ENCODE results near the gene FREM2.

The FREM2 gene

GRCh38 chr13:38900188-38900587 lies 213.3 kb downstream of the FREM2 start:
- ChIA-PET POLR2A (no interaction called here), CTCF (interaction anchor here (0.5 to 1.0 kb wide), 2 partner anchors 17 to 1333 kb away, joined by 3 read pairs; no protein-coding TSS in a partner anchor)
- TF ChIP-seq BHLHE40 (IDR thresholded peaks at IDR 0.05; ENCODE audit: borderline replicate concordance) (no peak), HDGF (IDR thresholded peaks at IDR 0.05; ENCODE audit: borderline replicate concordance) (no peak), TARDBP (IDR thresholded peaks at IDR 0.05) (no peak), CTBP1 (IDR thresholded peaks at IDR 0.05; ENCODE audit: borderline replicate concordance) (no peak), FOXM1 (IDR thresholded peaks at IDR 0.05; ENCODE audit: borderline replicate concordance) (no peak), SP1 (IDR thresholded peaks at IDR 0.05) (no peak), ARNT (IDR thresholded peaks at IDR 0.05) (no peak), ZNF384 (IDR thresholded peaks at IDR 0.05) (no peak)
- TF ChIP-seq, protein P1, sequence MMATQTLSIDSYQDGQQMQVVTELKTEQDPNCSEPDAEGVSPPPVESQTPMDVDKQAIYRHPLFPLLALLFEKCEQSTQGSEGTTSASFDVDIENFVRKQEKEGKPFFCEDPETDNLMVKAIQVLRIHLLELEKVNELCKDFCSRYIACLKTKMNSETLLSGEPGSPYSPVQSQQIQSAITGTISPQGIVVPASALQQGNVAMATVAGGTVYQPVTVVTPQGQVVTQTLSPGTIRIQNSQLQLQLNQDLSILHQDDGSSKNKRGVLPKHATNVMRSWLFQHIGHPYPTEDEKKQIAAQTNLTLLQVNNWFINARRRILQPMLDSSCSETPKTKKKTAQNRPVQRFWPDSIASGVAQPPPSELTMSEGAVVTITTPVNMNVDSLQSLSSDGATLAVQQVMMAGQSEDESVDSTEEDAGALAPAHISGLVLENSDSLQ (IDR thresholded peaks at IDR 0.05) = no peak
- DNase-seq (ENCODE audit: extremely low spot score) = peak; percentile 27

DNA sequence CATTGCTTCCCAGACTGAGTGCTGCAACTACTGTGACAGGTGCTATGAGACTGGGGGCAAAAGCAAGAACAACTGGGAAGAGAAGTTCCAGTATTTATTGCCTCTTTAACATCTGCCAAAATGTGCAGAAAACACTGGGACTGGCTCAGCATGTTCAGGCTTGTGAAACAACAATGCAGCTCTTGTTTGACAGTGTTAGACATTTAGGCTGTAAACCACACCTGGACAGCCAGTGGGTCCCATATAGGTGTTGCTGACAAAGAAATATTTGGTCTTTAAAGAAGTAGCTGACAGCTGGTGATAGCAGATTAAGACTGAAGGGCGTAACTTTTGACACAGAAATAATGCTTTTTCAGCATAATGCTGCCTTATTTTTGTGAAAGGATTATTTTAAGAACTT lies 215.7 kb downstream of the FREM2 start:
- CTCF ChIA-PET = interaction anchor here (0.7 kb wide), 1 partner anchor 478 kb away, joined by 6 read pairs; no protein-coding TSS in a partner anchor
- POLR2A ChIA-PET = no interaction called here
- DNase-seq (ENCODE audit: extremely low spot score) = no peak

GRCh38 chr13:38905081-38905480 lies 218.2 kb downstream of the FREM2 start:
- ChIA-PET CTCF (no interaction called here), POLR2A (no interaction called here)
- DNase-seq (ENCODE audit: extremely low spot score) = no peak
- no peak for TF ChIP-seq ARNT (IDR thresholded peaks at IDR 0.05)
- TF ChIP-seq SP1 (IDR thresholded peaks at IDR 0.05) = no peak
- no peak for TF ChIP-seq LEF1 (IDR thresholded peaks at IDR 0.05; ENCODE audit: borderline replicate concordance)
- no peak for TF ChIP-seq ELF4 (IDR thresholded peaks at IDR 0.05)
- no peak for TF ChIP-seq TARDBP (IDR thresholded peaks at IDR 0.05)
- no peak for TF ChIP-seq SUZ12 (IDR thresholded peaks at IDR 0.05)
- no peak for TF ChIP-seq HDGF (IDR thresholded peaks at IDR 0.05; ENCODE audit: borderline replicate concordance)
- no peak for TF ChIP-seq L3MBTL2 (conservative IDR thresholded peaks at IDR 0.05)
- TF ChIP-seq ZNF384 (IDR thresholded peaks at IDR 0.05) = no peak
- no peak for TF ChIP-seq FOXM1 (IDR thresholded peaks at IDR 0.05; ENCODE audit: borderline replicate concordance)
- TF ChIP-seq NFRKB (IDR thresholded peaks at IDR 0.05) = no peak

More for the DNA sequence above, 215.7 kb downstream of the FREM2 start:
- TF ChIP-seq SUZ12 (IDR thresholded peaks at IDR 0.05) = no peak
- no peak for TF ChIP-seq SP1 (IDR thresholded peaks at IDR 0.05)
- TF ChIP-seq, protein P1 (IDR thresholded peaks at IDR 0.05) = no peak

DNA sequence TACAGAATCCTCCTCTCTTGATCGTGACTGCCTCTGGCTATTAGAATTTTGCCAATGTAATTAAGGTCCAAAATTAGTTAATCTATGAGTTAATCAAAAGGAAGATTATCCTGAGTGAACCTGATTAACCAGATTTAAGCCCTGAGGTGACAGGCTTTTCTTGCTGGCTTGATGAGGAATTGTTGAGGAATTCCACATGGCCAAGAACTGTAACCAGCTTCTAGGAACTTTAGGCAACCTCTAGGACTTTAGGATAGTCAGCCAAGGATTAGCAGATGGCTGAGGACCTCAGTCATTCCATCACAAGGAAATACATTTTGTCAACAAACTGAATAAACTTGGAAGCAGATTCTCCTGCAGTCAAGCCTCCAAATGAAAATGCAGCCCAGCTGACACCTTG lies 219.0 kb downstream of the FREM2 start:
- ChIA-PET CTCF (no interaction called here), POLR2A (no interaction called here)
- DNase-seq (ENCODE audit: extremely low spot score) = no peak
- no peak for TF ChIP-seq SP1 (IDR thresholded peaks at IDR 0.05)
- TF ChIP-seq CTBP1 (IDR thresholded peaks at IDR 0.05; ENCODE audit: borderline replicate concordance) = no peak
- TF ChIP-seq L3MBTL2 (conservative IDR thresholded peaks at IDR 0.05) = no peak
- no peak for TF ChIP-seq SUZ12 (IDR thresholded peaks at IDR 0.05)
- no peak for TF ChIP-seq FOXA1 (IDR thresholded peaks at IDR 0.05)
- TF ChIP-seq FOXK2 (IDR thresholded peaks at IDR 0.05) = no peak
- no peak for TF ChIP-seq HDGF (IDR thresholded peaks at IDR 0.05; ENCODE audit: borderline replicate concordance)
- TF ChIP-seq FOXM1 (IDR thresholded peaks at IDR 0.05; ENCODE audit: borderline replicate concordance) = no peak
- no peak for TF ChIP-seq NFRKB (IDR thresholded peaks at IDR 0.05)
- TF ChIP-seq ZNF384 (IDR thresholded peaks at IDR 0.05) = no peak
- TF ChIP-seq, protein P1 (IDR thresholded peaks at IDR 0.05) = no peak
- TF ChIP-seq ARNT (IDR thresholded peaks at IDR 0.05) = no peak
- TF ChIP-seq LEF1 (IDR thresholded peaks at IDR 0.05; ENCODE audit: borderline replicate concordance) = no peak
- TF ChIP-seq ELF4 (IDR thresholded peaks at IDR 0.05) = no peak
- no peak for TF ChIP-seq BHLHE40 (IDR thresholded peaks at IDR 0.05; ENCODE audit: borderline replicate concordance)
- no peak for TF ChIP-seq TARDBP (IDR thresholded peaks at IDR 0.05)

DNA sequence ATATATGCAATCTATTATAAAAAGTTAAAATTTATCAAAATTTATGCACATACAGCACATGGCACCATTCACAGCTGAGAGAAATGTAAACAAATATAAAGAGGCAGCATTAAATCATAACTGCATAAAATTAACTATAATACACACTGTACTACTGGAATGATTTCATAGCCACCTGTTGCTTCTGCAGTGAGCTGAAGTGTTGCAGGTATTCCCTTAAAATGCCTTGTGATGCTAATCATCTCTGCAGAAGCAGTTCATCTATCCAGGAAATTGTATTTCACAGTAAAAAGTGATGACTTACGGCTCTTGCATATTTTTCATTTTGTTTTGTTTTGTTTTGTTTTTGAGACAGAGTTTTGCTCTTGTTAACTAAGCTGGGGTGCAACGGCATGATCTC lies 221.7 kb downstream of the FREM2 start:
- DNase-seq (ENCODE audit: extremely low spot score) = no peak
- POLR2A ChIA-PET = no interaction called here
- CTCF ChIA-PET = no interaction called here
- TF ChIP-seq, protein P1 (IDR thresholded peaks at IDR 0.05) = no peak
- TF ChIP-seq HDGF (IDR thresholded peaks at IDR 0.05; ENCODE audit: borderline replicate concordance) = no peak
- no peak for TF ChIP-seq ARNT (IDR thresholded peaks at IDR 0.05)
- TF ChIP-seq SUZ12 (IDR thresholded peaks at IDR 0.05) = no peak
- no peak for TF ChIP-seq CTBP1 (IDR thresholded peaks at IDR 0.05; ENCODE audit: borderline replicate concordance)
- TF ChIP-seq TARDBP (IDR thresholded peaks at IDR 0.05) = no peak
- no peak for TF ChIP-seq BHLHE40 (IDR thresholded peaks at IDR 0.05; ENCODE audit: borderline replicate concordance)
- no peak for TF ChIP-seq FOXK2 (IDR thresholded peaks at IDR 0.05)
- no peak for TF ChIP-seq ELF4 (IDR thresholded peaks at IDR 0.05)
- TF ChIP-seq ZNF384 (IDR thresholded peaks at IDR 0.05) = no peak
- TF ChIP-seq LEF1 (IDR thresholded peaks at IDR 0.05; ENCODE audit: borderline replicate concordance) = no peak
- TF ChIP-seq FOXM1 (IDR thresholded peaks at IDR 0.05; ENCODE audit: borderline replicate concordance) = no peak
- TF ChIP-seq NFRKB (IDR thresholded peaks at IDR 0.05) = no peak
- TF ChIP-seq SP1 (IDR thresholded peaks at IDR 0.05) = no peak
- TF ChIP-seq L3MBTL2 (conservative IDR thresholded peaks at IDR 0.05) = no peak
- no peak for TF ChIP-seq FOXA1 (IDR thresholded peaks at IDR 0.05)

DNA sequence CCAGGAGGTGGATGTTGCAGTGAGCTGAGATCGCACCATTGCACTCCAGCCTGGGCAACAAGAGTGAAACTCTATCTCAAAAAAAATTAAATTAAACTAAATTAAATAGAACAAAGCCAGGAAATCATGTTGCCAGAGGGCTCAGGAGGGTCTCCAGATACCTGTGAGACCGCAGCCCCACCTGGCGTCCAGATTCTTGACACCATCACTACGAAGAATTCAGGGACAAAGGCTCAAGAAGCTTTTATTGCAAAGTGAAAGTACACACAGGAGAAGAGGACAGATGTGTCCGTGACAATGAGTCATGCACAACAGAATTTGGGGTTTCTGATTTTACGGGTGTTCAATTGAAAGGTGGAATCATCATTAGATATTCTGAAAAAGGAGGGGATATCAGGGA lies 227.2 kb downstream of the FREM2 start:
- no peak for DNase-seq (ENCODE audit: extremely low spot score)
- ChIA-PET POLR2A (no interaction called here), CTCF (no interaction called here)
- no peak for TF ChIP-seq ARNT (IDR thresholded peaks at IDR 0.05)
- no peak for TF ChIP-seq FOXK2 (IDR thresholded peaks at IDR 0.05)
- TF ChIP-seq L3MBTL2 (conservative IDR thresholded peaks at IDR 0.05) = no peak
- TF ChIP-seq LEF1 (IDR thresholded peaks at IDR 0.05; ENCODE audit: borderline replicate concordance) = no peak
- TF ChIP-seq SP1 (IDR thresholded peaks at IDR 0.05) = no peak
- no peak for TF ChIP-seq FOXM1 (IDR thresholded peaks at IDR 0.05; ENCODE audit: borderline replicate concordance)
- no peak for TF ChIP-seq FOXA1 (IDR thresholded peaks at IDR 0.05)
- no peak for TF ChIP-seq BHLHE40 (IDR thresholded peaks at IDR 0.05; ENCODE audit: borderline replicate concordance)
- no peak for TF ChIP-seq ELF4 (IDR thresholded peaks at IDR 0.05)
- TF ChIP-seq NFRKB (IDR thresholded peaks at IDR 0.05) = no peak
